ENCODE results near the gene FOXP1.

DNA sequence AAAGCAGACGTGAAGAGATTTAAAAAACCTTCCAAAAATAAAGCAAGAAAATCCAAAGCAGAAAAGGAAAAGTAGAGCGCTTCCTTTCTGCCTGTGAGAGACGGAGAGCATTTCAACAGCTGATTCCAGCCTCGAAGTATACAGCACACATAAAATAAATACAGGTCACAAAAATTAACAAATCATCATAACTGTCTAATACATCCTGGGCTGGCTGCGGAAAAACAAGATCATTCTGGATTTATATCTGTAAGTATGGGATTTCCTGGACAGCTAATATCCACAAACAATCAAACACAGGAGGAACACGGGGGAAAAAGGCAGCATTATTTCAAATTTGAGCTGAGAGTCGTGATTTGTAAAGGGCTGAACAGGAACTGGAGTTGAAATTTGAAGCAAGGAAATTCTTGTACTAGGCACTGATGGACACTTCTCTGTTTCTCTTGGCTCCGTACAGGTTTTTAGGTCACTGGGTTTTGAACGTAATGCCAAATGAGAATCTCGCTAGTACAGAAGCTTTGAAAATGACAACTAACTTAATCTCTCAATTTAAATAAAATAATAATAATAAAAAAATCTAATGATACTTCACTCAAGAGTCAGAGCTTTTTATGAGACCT is 577.7 kb downstream of the FOXP1 start:
- no peak for TF ChIP-seq CTCF (IDR thresholded peaks at IDR 0.05; ENCODE audit: low read depth, low read length)
- TF ChIP-seq EZH2phosphoT487 (IDR thresholded peaks at IDR 0.05; ENCODE audit: low read depth): no peak

Measured in OCI-LY3 (cell line).